Measurements from ENCODE around the gene SLC49A3.

- TF ChIP-seq, protein P1, sequence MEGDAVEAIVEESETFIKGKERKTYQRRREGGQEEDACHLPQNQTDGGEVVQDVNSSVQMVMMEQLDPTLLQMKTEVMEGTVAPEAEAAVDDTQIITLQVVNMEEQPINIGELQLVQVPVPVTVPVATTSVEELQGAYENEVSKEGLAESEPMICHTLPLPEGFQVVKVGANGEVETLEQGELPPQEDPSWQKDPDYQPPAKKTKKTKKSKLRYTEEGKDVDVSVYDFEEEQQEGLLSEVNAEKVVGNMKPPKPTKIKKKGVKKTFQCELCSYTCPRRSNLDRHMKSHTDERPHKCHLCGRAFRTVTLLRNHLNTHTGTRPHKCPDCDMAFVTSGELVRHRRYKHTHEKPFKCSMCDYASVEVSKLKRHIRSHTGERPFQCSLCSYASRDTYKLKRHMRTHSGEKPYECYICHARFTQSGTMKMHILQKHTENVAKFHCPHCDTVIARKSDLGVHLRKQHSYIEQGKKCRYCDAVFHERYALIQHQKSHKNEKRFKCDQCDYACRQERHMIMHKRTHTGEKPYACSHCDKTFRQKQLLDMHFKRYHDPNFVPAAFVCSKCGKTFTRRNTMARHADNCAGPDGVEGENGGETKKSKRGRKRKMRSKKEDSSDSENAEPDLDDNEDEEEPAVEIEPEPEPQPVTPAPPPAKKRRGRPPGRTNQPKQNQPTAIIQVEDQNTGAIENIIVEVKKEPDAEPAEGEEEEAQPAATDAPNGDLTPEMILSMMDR (IDR thresholded peaks at IDR 0.05; ENCODE audit: poor library complexity): no peak
- TF ChIP-seq EZH2 (IDR thresholded peaks at IDR 0.05; ENCODE audit: borderline replicate concordance) (no peak), EZH2phosphoT487 (IDR thresholded peaks at IDR 0.05; ENCODE audit: low read depth, severe bottlenecking, unreplicated experiment) (no peak)
Observed at GRCh38 chr4:659851-660250, 29.1 kb downstream of the SLC49A3 start.
